WTC11 (cell line): Measurements from ENCODE around the gene RIPOR3.

Source experiments
- KAT7 ChIP-seq: sonication (generic); formaldehyde crosslinking; IDR thresholded peaks from 2 replicates; pipeline ENCODE4 v1.8.1; 2023; ENCODE audit warnings: missing genetic modification reagents, mild to moderate bottlenecking, borderline replicate concordance
- NR3C1 ChIP-seq: sonication (generic); formaldehyde crosslinking; conservative IDR thresholded peaks from 2 replicates; pipeline ENCODE4 v1.8.1; 2023; ENCODE audit warnings: low read depth, mild to moderate bottlenecking, missing genetic modification reagents
- SMAD3 ChIP-seq: sonication (generic); formaldehyde crosslinking; IDR thresholded peaks from 2 replicates; pipeline ENCODE4 v1.8.0; 2022; ENCODE audit warnings: missing genetic modification reagents, mild to moderate bottlenecking, borderline replicate concordance
- ZNF232 ChIP-seq: sonication (generic); formaldehyde crosslinking; IDR thresholded peaks from 2 replicates; pipeline ENCODE4 v1.8.0; 2022; ENCODE audit warnings: mild to moderate bottlenecking, missing genetic modification reagents
- TF ChIP-seq, protein P1 (sequence below): fragments of 200-600 bp; IDR thresholded peaks from 2 replicates; pipeline ENCODE4 v1.8.0; 2022; ENCODE audit warnings: antibody characterized with exemption
- TF ChIP-seq, protein P2 (sequence below): sonication (generic); formaldehyde crosslinking; IDR thresholded peaks from 2 replicates; pipeline ENCODE4 v1.8.0; 2022; ENCODE audit warnings: mild to moderate bottlenecking, missing genetic modification reagents
- TF ChIP-seq, protein P3 (sequence below): sonication (generic); formaldehyde crosslinking; IDR thresholded peaks from 2 replicates; pipeline ENCODE4 v1.8.1; 2022; ENCODE audit warnings: missing genetic modification reagents, borderline replicate concordance
- TF ChIP-seq, protein P4 (sequence below): sonication (generic); formaldehyde crosslinking; conservative IDR thresholded peaks from 2 replicates; pipeline ENCODE4 v1.8.1; 2022; ENCODE audit warnings: mild to moderate bottlenecking, missing genetic modification reagents

DNA sequence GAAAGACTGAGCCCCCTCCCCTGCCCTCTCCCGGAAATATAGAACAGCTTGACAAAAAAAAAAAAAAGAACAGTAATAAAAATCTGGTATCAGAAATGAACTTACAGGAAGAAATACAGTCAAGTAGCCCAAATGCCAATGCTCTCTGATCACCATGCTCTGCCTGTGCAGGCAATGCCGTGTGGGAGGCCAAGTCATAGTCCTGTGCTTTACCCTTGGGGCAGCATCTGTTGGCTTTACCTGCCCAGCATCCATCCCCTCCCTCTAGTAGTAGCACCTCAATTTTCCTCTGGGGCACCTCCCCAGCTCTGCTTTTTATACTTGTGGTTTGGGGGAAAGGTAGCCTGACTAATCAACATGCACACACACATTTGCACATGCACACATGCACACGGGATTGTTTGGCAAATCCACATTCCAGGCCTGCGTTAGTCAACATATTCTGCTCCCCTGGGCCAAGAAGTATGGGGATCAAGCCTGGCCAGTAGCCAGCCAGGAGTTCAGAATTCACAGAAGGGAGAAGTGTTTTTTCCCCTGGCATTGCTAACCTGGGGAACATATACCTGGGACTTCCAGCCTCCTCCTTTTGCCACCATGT is 70.2 kb downstream of the RIPOR3 start:
- no peak for TF ChIP-seq SMAD3 (CRISPR knock-in tag)
- TF ChIP-seq KAT7 (CRISPR knock-in tag) = no peak
- TF ChIP-seq, protein P1, sequence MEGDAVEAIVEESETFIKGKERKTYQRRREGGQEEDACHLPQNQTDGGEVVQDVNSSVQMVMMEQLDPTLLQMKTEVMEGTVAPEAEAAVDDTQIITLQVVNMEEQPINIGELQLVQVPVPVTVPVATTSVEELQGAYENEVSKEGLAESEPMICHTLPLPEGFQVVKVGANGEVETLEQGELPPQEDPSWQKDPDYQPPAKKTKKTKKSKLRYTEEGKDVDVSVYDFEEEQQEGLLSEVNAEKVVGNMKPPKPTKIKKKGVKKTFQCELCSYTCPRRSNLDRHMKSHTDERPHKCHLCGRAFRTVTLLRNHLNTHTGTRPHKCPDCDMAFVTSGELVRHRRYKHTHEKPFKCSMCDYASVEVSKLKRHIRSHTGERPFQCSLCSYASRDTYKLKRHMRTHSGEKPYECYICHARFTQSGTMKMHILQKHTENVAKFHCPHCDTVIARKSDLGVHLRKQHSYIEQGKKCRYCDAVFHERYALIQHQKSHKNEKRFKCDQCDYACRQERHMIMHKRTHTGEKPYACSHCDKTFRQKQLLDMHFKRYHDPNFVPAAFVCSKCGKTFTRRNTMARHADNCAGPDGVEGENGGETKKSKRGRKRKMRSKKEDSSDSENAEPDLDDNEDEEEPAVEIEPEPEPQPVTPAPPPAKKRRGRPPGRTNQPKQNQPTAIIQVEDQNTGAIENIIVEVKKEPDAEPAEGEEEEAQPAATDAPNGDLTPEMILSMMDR = no peak
- TF ChIP-seq, protein P2, sequence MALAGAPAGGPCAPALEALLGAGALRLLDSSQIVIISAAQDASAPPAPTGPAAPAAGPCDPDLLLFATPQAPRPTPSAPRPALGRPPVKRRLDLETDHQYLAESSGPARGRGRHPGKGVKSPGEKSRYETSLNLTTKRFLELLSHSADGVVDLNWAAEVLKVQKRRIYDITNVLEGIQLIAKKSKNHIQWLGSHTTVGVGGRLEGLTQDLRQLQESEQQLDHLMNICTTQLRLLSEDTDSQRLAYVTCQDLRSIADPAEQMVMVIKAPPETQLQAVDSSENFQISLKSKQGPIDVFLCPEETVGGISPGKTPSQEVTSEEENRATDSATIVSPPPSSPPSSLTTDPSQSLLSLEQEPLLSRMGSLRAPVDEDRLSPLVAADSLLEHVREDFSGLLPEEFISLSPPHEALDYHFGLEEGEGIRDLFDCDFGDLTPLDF (CRISPR knock-in tag) = no peak
- TF ChIP-seq, protein P3, sequence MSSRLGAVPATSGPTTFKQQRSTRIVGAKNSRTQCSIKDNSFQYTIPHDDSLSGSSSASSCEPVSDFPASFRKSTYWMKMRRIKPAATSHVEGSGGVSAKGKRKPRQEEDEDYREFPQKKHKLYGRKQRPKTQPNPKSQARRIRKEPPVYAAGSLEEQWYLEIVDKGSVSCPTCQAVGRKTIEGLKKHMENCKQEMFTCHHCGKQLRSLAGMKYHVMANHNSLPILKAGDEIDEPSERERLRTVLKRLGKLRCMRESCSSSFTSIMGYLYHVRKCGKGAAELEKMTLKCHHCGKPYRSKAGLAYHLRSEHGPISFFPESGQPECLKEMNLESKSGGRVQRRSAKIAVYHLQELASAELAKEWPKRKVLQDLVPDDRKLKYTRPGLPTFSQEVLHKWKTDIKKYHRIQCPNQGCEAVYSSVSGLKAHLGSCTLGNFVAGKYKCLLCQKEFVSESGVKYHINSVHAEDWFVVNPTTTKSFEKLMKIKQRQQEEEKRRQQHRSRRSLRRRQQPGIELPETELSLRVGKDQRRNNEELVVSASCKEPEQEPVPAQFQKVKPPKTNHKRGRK (CRISPR knock-in tag) = no peak
- TF ChIP-seq, protein P4, sequence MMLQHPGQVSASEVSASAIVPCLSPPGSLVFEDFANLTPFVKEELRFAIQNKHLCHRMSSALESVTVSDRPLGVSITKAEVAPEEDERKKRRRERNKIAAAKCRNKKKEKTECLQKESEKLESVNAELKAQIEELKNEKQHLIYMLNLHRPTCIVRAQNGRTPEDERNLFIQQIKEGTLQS (CRISPR knock-in tag) = no peak
- no peak for TF ChIP-seq ZNF232 (CRISPR knock-in tag)
- no peak for TF ChIP-seq NR3C1 (CRISPR knock-in tag)
